MCF 10A (cell line): ENCODE results near the gene DBP. TPM values are rescaled to one million over a fixed set of nuclear protein-coding genes. Genes with fewer than 3 reads are reported as not detected.

Source experiments
- BruUV-seq: library from RNA; stranded (reverse); fragments of 400-500 nt; replicated peaks from 2 replicates; lab custom pipeline; 2021; lab: Mats Ljungman, UMichigan
- CTCF ChIA-PET: fragments of 300-600 bp; sonication (Branson Sonifier 250); formaldehyde crosslinking; extraction: SDS; loops from one replicate; lab custom pipeline; 2021; ENCODE audit warnings: antibody characterized with exemption, inconsistent platforms; lab: Yijun Ruan, JAX
- POLR2A ChIA-PET: fragments of 300-600, 350-650 bp; sonication (Branson Sonifier 250); formaldehyde crosslinking; extraction: SDS; loops from one replicate; lab custom pipeline; 2020; ENCODE audit warnings: antibody characterized with exemption, inconsistent platforms; lab: Yijun Ruan, JAX
- DNase-seq: peaks from one replicate; pipeline ENCODE4 v3.0.0-alpha.2; 2018; ENCODE audit not compliant: unreplicated experiment
- H3K27ac Mint-ChIP-seq: one replicate; pipeline ENCODE4 v1.8.0; 2022; ENCODE audit warnings: mild to moderate bottlenecking, low read depth, mixed read lengths; ENCODE audit not compliant: unreplicated experiment
- H3K27me3 Mint-ChIP-seq: one replicate; pipeline ENCODE4 v1.8.0; 2022; ENCODE audit warnings: mixed read lengths; ENCODE audit not compliant: insufficient read depth, unreplicated experiment
- H3K36me3 Mint-ChIP-seq: one replicate; pipeline ENCODE4 v1.8.0; 2022; ENCODE audit warnings: mild to moderate bottlenecking, moderate library complexity, mixed read lengths; ENCODE audit not compliant: insufficient read depth, unreplicated experiment
- H3K4me1 Mint-ChIP-seq: one replicate; pipeline ENCODE4 v1.8.0; 2022; ENCODE audit warnings: mixed read lengths; ENCODE audit not compliant: insufficient read depth, unreplicated experiment
- H3K4me3 Mint-ChIP-seq: one replicate; pipeline ENCODE4 v1.8.0; 2022; ENCODE audit warnings: mild to moderate bottlenecking, moderate library complexity, mixed read lengths; ENCODE audit not compliant: unreplicated experiment
- H3K9me3 Mint-ChIP-seq: one replicate; pipeline ENCODE4 v1.8.0; 2022; ENCODE audit warnings: mixed read lengths; ENCODE audit not compliant: unreplicated experiment
- intact Hi-C: fragments of 100-400 bp; cut with micrococcal nuclease; formaldehyde crosslinking; loops from 2 replicates; pipeline ENCODE4 v1.14.1; 2022
- total RNA-seq: library from RNA; stranded (reverse); gene quantifications from 2 replicates; pipeline ENCODE4 v1.2.3, GENCODE V29; 2022
- TF ChIP-seq, protein P1 (sequence below): fragments of 200-600 bp; IDR thresholded peaks from one replicate; pipeline ENCODE4 v1.8.0; 2022; ENCODE audit warnings: antibody characterized with exemption, mild to moderate bottlenecking; ENCODE audit not compliant: unreplicated experiment

Gene DBP
- total RNA-seq, 1 experiment from 2014 or later: 0.56 TPM

DNA sequence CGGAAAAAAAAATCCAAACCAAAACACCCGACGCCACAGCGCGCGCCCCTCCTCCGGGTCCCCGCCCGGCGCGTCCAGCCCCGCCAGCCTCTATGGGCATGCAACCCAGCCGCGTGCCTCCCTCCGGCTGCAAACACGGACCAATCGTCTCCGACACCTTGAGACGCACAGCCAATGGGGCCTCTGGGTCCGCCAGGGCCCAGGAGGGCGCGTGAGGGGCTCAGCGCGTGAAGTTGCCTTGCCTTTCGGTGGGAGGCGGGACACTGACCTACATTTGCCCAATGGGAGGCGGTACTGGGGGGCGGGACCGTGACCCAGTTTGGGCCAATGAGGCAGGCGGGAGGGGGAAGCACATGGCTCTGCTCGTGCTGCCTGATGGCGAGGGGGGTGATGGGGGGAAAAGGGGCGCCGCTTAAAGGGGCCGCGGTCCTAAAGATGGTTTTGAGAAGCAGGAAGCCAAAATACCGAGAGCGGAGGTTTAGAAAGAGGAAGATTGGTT is 319 bp upstream of the DBP start:
- no TSS peak for BruUV-seq
- intact Hi-C loops: no loop called here
- Mint-ChIP-seq H3K27me3 (no peaks in the 10 kb centered on the region), H3K4me3 (peak overlapping the region; percentile 91), H3K4me1 (peaks cover 23% of the 10 kb centered on the region), H3K36me3 (peaks cover 7% of the 10 kb centered on the region), H3K27ac (peak overlapping the region; percentile 99), H3K9me3 (no peaks in the 10 kb centered on the region)
- ChIA-PET CTCF (no interaction called here), POLR2A (interaction anchor here (0.6 to 2.7 kb wide), 9 partner anchors 9 to 356 kb away, joined by 3 to 37 read pairs (median 4); partner anchors contain the start of genes CA11, GYS1, RPL18 and RUVBL2)
- TF ChIP-seq, protein P1, sequence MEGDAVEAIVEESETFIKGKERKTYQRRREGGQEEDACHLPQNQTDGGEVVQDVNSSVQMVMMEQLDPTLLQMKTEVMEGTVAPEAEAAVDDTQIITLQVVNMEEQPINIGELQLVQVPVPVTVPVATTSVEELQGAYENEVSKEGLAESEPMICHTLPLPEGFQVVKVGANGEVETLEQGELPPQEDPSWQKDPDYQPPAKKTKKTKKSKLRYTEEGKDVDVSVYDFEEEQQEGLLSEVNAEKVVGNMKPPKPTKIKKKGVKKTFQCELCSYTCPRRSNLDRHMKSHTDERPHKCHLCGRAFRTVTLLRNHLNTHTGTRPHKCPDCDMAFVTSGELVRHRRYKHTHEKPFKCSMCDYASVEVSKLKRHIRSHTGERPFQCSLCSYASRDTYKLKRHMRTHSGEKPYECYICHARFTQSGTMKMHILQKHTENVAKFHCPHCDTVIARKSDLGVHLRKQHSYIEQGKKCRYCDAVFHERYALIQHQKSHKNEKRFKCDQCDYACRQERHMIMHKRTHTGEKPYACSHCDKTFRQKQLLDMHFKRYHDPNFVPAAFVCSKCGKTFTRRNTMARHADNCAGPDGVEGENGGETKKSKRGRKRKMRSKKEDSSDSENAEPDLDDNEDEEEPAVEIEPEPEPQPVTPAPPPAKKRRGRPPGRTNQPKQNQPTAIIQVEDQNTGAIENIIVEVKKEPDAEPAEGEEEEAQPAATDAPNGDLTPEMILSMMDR: no peak
- peak; percentile 99 for DNase-seq

DNA sequence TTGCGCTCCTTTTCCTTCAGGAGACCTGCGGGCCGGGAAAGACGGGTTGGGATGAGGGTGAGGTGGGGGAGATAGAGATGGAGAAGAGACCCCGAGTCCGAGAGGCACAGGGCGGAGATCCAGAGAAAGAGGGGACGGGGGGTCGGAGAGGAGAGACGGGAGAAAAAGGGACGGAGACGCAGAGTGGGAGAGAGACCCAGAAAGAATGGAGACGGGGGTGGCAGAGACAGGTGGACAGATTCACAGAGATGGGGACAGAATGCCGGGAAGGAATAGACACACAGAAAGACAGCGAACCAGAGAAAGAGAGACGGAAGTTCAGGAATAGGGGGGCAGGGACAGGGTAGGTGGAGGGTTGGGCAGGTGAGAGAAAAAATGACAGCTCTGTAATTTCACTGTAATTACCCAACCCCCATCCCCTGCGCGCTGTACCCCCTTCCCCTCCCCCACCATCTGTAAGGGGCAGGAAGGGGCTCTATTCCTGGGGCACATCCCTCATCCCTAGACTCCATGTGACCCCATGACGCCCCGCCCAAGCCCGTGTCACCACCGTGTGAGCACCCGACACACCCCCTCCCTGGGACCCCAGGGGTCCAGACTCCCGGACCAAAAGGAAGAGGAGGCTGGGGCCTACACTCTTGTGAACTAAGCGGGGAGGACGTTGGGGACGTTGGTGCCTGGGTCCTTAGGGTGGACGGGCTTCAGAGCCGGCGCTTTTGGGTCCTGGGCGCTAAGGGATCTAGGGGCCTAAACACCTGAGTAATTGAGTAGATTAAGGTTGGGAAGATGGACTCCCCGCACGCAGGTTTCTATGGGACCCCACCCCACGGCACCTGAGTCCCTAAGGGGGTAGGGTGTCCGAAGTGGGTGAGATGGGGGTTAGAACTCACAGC is 967 bp downstream of the DBP start:
- BruUV-seq: no TSS peak
- intact Hi-C loops: loop anchor here (2.0 kb wide), 1 partner anchor 17 kb away; the partner anchor contains the start of genes RPL18 and SPHK2
- H3K27me3 Mint-ChIP-seq: no peaks in the 10 kb centered on the region
- H3K36me3 Mint-ChIP-seq: peaks cover 7% of the 10 kb centered on the region
- peak overlapping the region; percentile 87 for H3K27ac Mint-ChIP-seq
- DNase-seq: no peak
- POLR2A ChIA-PET: interaction anchor here (0.9 to 2.7 kb wide), 4 partner anchors 10 to 143 kb away, joined by 3 to 37 read pairs (median 12); partner anchors contain the start of genes CA11, RPL18 and SPHK2
- H3K4me1 Mint-ChIP-seq: peaks cover 26% of the 10 kb centered on the region
- CTCF ChIA-PET: no interaction called here
- no peaks in the 10 kb centered on the region for H3K9me3 Mint-ChIP-seq
- peak overlapping the region; percentile 91 for H3K4me3 Mint-ChIP-seq
- TF ChIP-seq, protein P1: no peak

DNA sequence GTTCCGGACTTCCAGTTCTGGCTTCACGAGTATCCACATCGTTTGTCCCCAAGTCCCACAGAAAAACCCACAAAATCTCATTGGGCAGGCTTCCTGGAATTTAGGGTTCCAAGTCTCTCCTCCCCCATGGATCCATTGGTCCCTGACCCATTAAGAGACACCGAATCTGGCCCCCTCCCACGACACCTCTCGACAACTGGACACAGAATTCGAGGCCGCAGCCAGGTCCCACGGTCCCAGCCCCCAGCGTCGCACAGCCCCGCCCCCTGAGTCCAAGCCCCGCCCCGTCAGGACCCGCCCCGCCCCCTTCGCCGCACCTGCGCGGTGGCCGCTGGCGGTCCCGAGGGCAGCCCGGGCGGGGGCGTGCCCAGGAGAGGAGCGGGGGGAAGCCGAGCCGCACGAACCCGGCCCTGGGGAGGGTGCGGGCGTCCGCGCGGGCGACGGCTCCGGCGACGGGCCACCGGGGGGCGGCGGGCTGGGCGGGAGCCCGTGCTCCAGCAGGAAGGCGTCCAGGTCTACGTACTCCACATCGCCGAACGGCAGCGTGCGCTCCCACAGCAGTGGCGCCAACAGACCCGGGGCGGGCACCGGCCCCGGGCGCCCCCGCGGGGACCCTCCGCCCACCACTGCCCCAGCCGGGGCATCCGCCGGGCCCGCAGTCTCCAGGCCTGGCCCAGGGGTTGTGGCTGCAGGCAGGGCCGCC is 1.8 kb downstream of the DBP start:
- Mint-ChIP-seq H3K36me3 (peaks cover 7% of the 10 kb centered on the region), H3K9me3 (no peaks in the 10 kb centered on the region)
- intact Hi-C loops: loop anchor here (2.0 kb wide), 1 partner anchor 17 kb away; the partner anchor contains the start of genes RPL18 and SPHK2

More for the DNA sequence above, 1.8 kb downstream of the DBP start:
- Mint-ChIP-seq H3K4me3 (peak overlapping the region; percentile 91), H3K4me1 (peaks cover 26% of the 10 kb centered on the region), H3K27ac (peak overlapping the region; percentile 87), H3K27me3 (no peaks in the 10 kb centered on the region)
- BruUV-seq: no TSS peak
- ChIA-PET POLR2A (interaction anchor here (0.5 to 5.4 kb wide), 6 partner anchors 12 to 313 kb away, joined by 3 to 108 read pairs (median 12); partner anchors contain the start of genes FAM83E, RPL18 and SPHK2), CTCF (no interaction called here)
- peak; percentile 61 for DNase-seq
- TF ChIP-seq, protein P1: no peak
